CD4-positive, alpha-beta T cell (primary cell): ENCODE results near the gene IGFBP7. TPM values are rescaled to one million over a fixed set of nuclear protein-coding genes. Genes with fewer than 3 reads are reported as not detected.

Source experiments
- ATAC-seq: fragments of 200-7000 bp; cut with Tn5 transposase; one replicate; pipeline ENCODE4 v1.10.0; 2022; ENCODE audit warnings: mild to moderate bottlenecking; ENCODE audit not compliant: poor library complexity
- CTCF ChIA-PET: fragments of 350-600 bp; sonication (Branson Sonifier 250); formaldehyde crosslinking; loops from one replicate; lab custom pipeline; 2021; ENCODE audit warnings: antibody characterized with exemption, inconsistent platforms; lab: Charles Lee
- POLR2A ChIA-PET: fragments of 350-600 bp; sonication (Branson Sonifier 250); formaldehyde crosslinking; loops from one replicate; lab custom pipeline; 2021; ENCODE audit warnings: antibody characterized with exemption, inconsistent platforms; lab: Charles Lee
- DNase-seq, 14 experiments: peaks; one replicate each; pipeline ENCODE4 v3.0.0-alpha.2; 2013 to 2020; ENCODE audit warnings: mixed read lengths in 2 of 14
- H3K27ac ChIP-seq, 2 donors: one replicate each; pipeline versions ENCODE4 v1.5.1 to v1.7.0; 2013; ENCODE audit warnings: low read length in 2 of 2, low read depth in 1 of 2, mild to moderate bottlenecking in 1 of 2
- H3K27me3 ChIP-seq, 2 experiments: 1 replicate in 1 of 2; 2 replicates in 1 of 2; pipeline versions ENCODE4 v1.6.1 to v1.7.0; 2013; ENCODE audit warnings: low read length in 2 of 2, control low read depth in 1 of 2, mild to moderate bottlenecking in 1 of 2, moderate library complexity in 1 of 2; ENCODE audit not compliant: insufficient read depth in 2 of 2, control insufficient read depth in 1 of 2
- H3K36me3 ChIP-seq: one replicate; pipeline ENCODE4 v1.6.1; 2013; ENCODE audit warnings: low read length, control low read depth; ENCODE audit not compliant: insufficient read depth
- H3K4me1 ChIP-seq: one replicate; pipeline ENCODE4 v1.6.1; 2013; ENCODE audit warnings: low read length, control low read depth; ENCODE audit not compliant: insufficient read depth
- H3K4me3 ChIP-seq: one replicate; pipeline ENCODE4 v1.5.1; 2013; ENCODE audit warnings: mild to moderate bottlenecking, low read length, moderate library complexity
- H3K9me3 ChIP-seq, 2 experiments: 1 replicate in 1 of 2; 2 replicates in 1 of 2; pipeline versions ENCODE4 v1.6.1 to v1.7.0; 2013; ENCODE audit warnings: low read length in 2 of 2, mild to moderate bottlenecking in 2 of 2, control low read depth in 1 of 2, moderate library complexity in 1 of 2; ENCODE audit not compliant: control insufficient read depth in 1 of 2, insufficient read depth in 1 of 2
- H3K27ac Mint-ChIP-seq: one replicate; pipeline ENCODE4 v1.8.0; 2020; ENCODE audit warnings: mixed read lengths
- H3K27me3 Mint-ChIP-seq: one replicate; pipeline ENCODE4 v1.8.0; 2021; ENCODE audit warnings: mixed read lengths
- H3K36me3 Mint-ChIP-seq: one replicate; pipeline ENCODE4 v1.8.0; 2021; ENCODE audit warnings: low read depth, mixed read lengths
- H3K4me1 Mint-ChIP-seq: one replicate; pipeline ENCODE4 v1.8.0; 2021; ENCODE audit warnings: low read depth, mixed read lengths
- H3K4me3 Mint-ChIP-seq: one replicate; pipeline ENCODE4 v1.8.0; 2020; ENCODE audit warnings: mild to moderate bottlenecking, mixed read lengths
- H3K9me3 Mint-ChIP-seq: one replicate; pipeline ENCODE4 v1.8.0; 2020; ENCODE audit warnings: mixed read lengths
- CTCF ChIP-seq: fragments of 200-600 bp; IDR thresholded peaks from one replicate; pipeline ENCODE4 v1.8.0; 2022; ENCODE audit warnings: antibody characterized with exemption, mild to moderate bottlenecking
- intact Hi-C, 2 experiments: fragments of 100-400 bp; cut with DNase I in 1 of 2; cut with micrococcal nuclease in 1 of 2; formaldehyde crosslinking; loops; one replicate each; pipeline versions ENCODE4 v1.15.1 to v1.9.0; 2023 to 2025; cut with DNase I, micrococcal nuclease
- total RNA-seq, 174 experiments: library from RNA in 2 of 174; stranded (reverse) in 2 of 174; gene quantifications; one replicate each; pipeline ENCODE4 v1.2.3 and lab custom pipeline; 2021 to 2026

Gene IGFBP7
- total RNA-seq, 2 experiments from 2014 or later, result 0.45 TPM; not detected in 1

DNA sequence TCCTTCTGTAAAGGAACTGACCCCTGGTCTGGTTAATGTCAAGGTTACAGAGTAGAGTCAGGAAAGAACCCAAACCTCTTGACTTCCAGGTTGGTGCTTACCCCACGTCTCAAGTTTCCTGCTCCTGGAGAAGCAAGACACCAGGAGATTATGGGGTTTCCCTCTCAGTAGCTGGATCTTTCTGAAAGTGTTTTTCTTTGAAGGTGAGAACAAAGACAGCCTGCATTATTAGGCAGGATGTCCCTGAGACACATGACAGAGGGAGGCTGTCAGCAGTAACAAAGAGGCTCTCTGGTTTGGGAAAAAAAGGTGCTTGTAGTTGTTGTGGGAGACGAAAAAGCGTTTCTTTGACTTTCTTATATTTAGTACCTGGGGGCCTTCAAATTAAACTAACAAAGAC, 44.7 kb upstream of the IGFBP7 start:
- intact Hi-C loops, result no loop called here
- CTCF ChIA-PET, result no interaction called here
- Histone ChIP-seq H3K27me3 (peaks cover 7 to 8% of the 10 kb centered on the region in 2 experiments), H3K4me1 (no peaks in the 10 kb centered on the region), H3K36me3 (no peaks in the 10 kb centered on the region), H3K4me3 (no peak overlapping the region), H3K27ac (no peak overlapping the region), H3K9me3 (no peaks in the 10 kb centered on the region)
- POLR2A ChIA-PET, result no interaction called here
- Mint-ChIP-seq H3K36me3 (no peaks in the 10 kb centered on the region), H3K9me3 (no peaks in the 10 kb centered on the region), H3K4me1 (no peaks in the 10 kb centered on the region), H3K27ac (no peak overlapping the region), H3K4me3 (no peak overlapping the region), H3K27me3 (peaks cover 44% of the 10 kb centered on the region)
- TF ChIP-seq CTCF, result no peak
- ATAC-seq (no peak), DNase-seq (no peak)

DNA sequence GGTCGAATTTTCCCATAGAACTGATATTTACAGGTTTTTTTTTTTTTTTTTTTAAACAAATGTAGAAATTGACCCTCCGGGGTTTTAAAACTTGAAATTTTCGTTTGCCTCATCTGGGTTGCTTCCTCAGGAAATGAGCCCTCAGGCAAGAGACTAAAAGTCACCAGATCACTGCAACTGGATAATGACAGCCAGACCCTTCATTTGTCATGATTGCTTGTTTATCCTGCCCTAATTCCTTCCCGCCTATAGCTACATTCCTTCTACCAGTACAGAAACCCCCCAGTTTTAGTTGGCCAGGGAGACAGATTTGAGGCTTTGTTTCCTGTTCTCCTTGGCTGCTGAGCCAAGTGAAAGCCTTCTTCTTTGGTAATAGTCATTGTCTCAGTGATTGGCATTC, 44.0 kb upstream of the IGFBP7 start:
- H3K27ac Mint-ChIP-seq, result no peak overlapping the region
- no peaks in the 10 kb centered on the region for H3K4me1 Mint-ChIP-seq
- H3K9me3 Mint-ChIP-seq, result no peaks in the 10 kb centered on the region
- H3K36me3 ChIP-seq, result no peaks in the 10 kb centered on the region
- no peaks in the 10 kb centered on the region for H3K4me1 ChIP-seq
- no peak overlapping the region for H3K27ac ChIP-seq
- no peak for TF ChIP-seq CTCF
- no peaks in the 10 kb centered on the region for H3K9me3 ChIP-seq
- no peak overlapping the region for H3K4me3 Mint-ChIP-seq
- DNase-seq, result no peak
- no peaks in the 10 kb centered on the region for H3K36me3 Mint-ChIP-seq
- H3K27me3 ChIP-seq, result peaks cover 7 to 8% of the 10 kb centered on the region in 2 experiments
- intact Hi-C loops, result no loop called here
- no peak for ATAC-seq
- H3K4me3 ChIP-seq, result no peak overlapping the region
- CTCF ChIA-PET, result interaction anchor here (1.5 kb wide), 1 partner anchor 10 kb away, joined by 3 read pairs; no protein-coding TSS in a partner anchor
- POLR2A ChIA-PET, result no interaction called here
- peaks cover 37% of the 10 kb centered on the region for H3K27me3 Mint-ChIP-seq

- Histone ChIP-seq H3K36me3 (no peaks in the 10 kb centered on the region), H3K4me3 (no peak overlapping the region), H3K27me3 (peaks cover 7 to 8% of the 10 kb centered on the region in 2 experiments), H3K27ac (no peak overlapping the region), H3K4me1 (no peaks in the 10 kb centered on the region), H3K9me3 (no peaks in the 10 kb centered on the region)
- Mint-ChIP-seq H3K36me3 (no peaks in the 10 kb centered on the region), H3K4me3 (no peak overlapping the region), H3K27me3 (peaks cover 36% of the 10 kb centered on the region), H3K9me3 (no peaks in the 10 kb centered on the region), H3K4me1 (no peaks in the 10 kb centered on the region), H3K27ac (no peak overlapping the region)
- ChIA-PET POLR2A (no interaction called here), CTCF (interaction anchor here (1.5 kb wide), 1 partner anchor 11 kb away, joined by 3 read pairs; no protein-coding TSS in a partner anchor)
- intact Hi-C loops, result no loop called here
- ATAC-seq (no peak), DNase-seq (no peak)
- no peak for TF ChIP-seq CTCF
Observed at GRCh38 chr4:57153207-57153606, 43.0 kb upstream of the IGFBP7 start.
